AG09319 (cell line): Measurements from ENCODE around the gene DVL3.
A peak's percentile ranks its signal among the peaks of the same experiment; 100 is the strongest.
"Not testable (repeated sequence)": the region's sequence is repeated elsewhere in the genome, so short reads cannot be mapped to it uniquely, and the experiment has no call there.

ENCODE experiments used
- DNase-seq: peaks from one replicate; pipeline ENCODE4 v3.0.0-alpha.2; 2010; ENCODE audit warnings: low read depth; ENCODE audit errors: extremely low read depth
- TF ChIP-seq, protein P1 (sequence below): IDR thresholded peaks from 2 replicates; pipeline ENCODE4 v1.5.1; 2011; ENCODE audit warnings: low read depth, mild to moderate bottlenecking, inconsistent platforms, low read length, moderate library complexity

The DVL3 gene

GRCh38 chr3:184154885-184155643, at the start of gene DVL3:
Gene DVL3, plus strand, starts transcription at chr3:184155377. Its CDS starts 259 bp downstream, at chr3:184155636.
- TF ChIP-seq, protein P1, sequence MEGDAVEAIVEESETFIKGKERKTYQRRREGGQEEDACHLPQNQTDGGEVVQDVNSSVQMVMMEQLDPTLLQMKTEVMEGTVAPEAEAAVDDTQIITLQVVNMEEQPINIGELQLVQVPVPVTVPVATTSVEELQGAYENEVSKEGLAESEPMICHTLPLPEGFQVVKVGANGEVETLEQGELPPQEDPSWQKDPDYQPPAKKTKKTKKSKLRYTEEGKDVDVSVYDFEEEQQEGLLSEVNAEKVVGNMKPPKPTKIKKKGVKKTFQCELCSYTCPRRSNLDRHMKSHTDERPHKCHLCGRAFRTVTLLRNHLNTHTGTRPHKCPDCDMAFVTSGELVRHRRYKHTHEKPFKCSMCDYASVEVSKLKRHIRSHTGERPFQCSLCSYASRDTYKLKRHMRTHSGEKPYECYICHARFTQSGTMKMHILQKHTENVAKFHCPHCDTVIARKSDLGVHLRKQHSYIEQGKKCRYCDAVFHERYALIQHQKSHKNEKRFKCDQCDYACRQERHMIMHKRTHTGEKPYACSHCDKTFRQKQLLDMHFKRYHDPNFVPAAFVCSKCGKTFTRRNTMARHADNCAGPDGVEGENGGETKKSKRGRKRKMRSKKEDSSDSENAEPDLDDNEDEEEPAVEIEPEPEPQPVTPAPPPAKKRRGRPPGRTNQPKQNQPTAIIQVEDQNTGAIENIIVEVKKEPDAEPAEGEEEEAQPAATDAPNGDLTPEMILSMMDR: no peak

DNA sequence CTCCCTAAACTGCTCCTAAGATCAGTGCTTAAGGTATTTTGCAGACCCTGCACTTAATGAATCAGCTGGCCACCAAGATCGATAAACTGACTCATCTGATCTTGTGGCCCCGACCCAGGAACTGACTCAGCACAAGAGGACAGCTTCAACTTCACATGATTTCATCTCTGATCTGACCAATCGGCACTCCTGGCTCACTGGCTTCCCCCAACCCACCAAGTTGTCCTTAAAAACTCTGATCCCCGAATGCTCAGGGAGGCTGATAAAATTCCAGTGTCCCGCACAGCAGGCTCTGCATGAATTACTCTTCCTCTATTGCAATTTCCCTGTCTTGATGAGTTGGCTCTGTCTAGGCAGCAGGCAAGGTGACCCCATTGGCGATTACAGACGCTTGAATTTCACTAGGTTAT, 44.9 kb upstream of the DVL3 start:
- TF ChIP-seq, protein P1: no peak
- DNase-seq: no peak

More at GRCh38 chr3:184154885-184155643, at the start of gene DVL3:
- no peak for DNase-seq

- TF ChIP-seq, protein P1: no peak
- DNase-seq: no peak
Observed at GRCh38 chr3:184116017-184116416, 39.2 kb upstream of the DVL3 start.

GRCh38 chr3:184117636-184118035, 37.5 kb upstream of the DVL3 start:
- TF ChIP-seq, protein P1: no peak
- DNase-seq: no peak

GRCh38 chr3:184121031-184121430, 34.1 kb upstream of the DVL3 start:
- not testable (repeated sequence) for DNase-seq

DNA sequence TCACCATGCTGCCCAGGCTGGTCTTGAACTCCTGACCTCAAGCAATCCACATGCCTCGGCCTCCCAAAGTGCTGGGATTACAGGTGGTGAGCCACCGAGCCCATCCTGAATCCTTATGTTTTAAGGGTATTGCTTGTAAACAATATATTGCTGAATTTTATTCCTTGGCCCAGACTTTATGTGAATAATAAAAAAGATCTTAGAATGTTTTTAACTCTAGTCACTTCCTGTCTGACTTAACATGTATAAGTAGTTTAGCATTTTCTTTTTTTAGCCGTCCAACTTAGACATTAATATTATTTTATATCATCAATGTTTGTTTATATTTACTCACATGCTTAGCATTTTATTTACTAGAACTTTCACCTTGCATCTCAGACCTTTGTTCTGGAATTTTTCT, 29.2 kb upstream of the DVL3 start:
- DNase-seq: no peak
- TF ChIP-seq, protein P1: no peak

GRCh38 chr3:184129012-184129411, 26.2 kb upstream of the DVL3 start:
- TF ChIP-seq, protein P1: peak; percentile 46

GRCh38 chr3:184132945-184133344, 22.2 kb upstream of the DVL3 start:
- DNase-seq: no peak
- TF ChIP-seq, protein P1: no peak

More at GRCh38 chr3:184129012-184129411, 26.2 kb upstream of the DVL3 start:
- no peak for DNase-seq
